Activated T-cell treated with anti-CD3 and anti-CD28 coated beads, Interleukin-2, amount 50 U/mL, for 1 hour (primary cell): ENCODE measurements around the gene CFAP20DC.

Experiments used
- DNase-seq: peaks from one replicate; pipeline ENCODE4 v3.0.0-alpha.2; 2020

CFAP20DC gene

GRCh38 chr3:58794750-58795149 is 255.1 kb downstream of the CFAP20DC start:
- DNase-seq = no peak

GRCh38 chr3:58793938-58794337 is 255.9 kb downstream of the CFAP20DC start:
- no peak for DNase-seq

- DNase-seq = no peak
These were observed 256.8 kb downstream of the CFAP20DC start for GRCh38 chr3:58792921-58793451.

- no peak for DNase-seq
These were observed 260.4 kb downstream of the CFAP20DC start for GRCh38 chr3:58789385-58789784.

GRCh38 chr3:58784888-58785287 is 264.9 kb downstream of the CFAP20DC start:
- DNase-seq = no peak

- DNase-seq = no peak
These were observed 265.4 kb downstream of the CFAP20DC start for GRCh38 chr3:58784425-58784824.

GRCh38 chr3:58783845-58784244 is 266.0 kb downstream of the CFAP20DC start:
- DNase-seq = no peak

- DNase-seq = no peak
These were observed 269.9 kb downstream of the CFAP20DC start for GRCh38 chr3:58779934-58780333.

GRCh38 chr3:58776231-58776630 is 273.6 kb downstream of the CFAP20DC start:
- DNase-seq = no peak

- no peak for DNase-seq
These were observed 277.4 kb downstream of the CFAP20DC start for GRCh38 chr3:58772462-58772861.

GRCh38 chr3:58769065-58769464 is 280.8 kb downstream of the CFAP20DC start:
- DNase-seq = no peak

- DNase-seq = no peak
These were observed 283.1 kb downstream of the CFAP20DC start for GRCh38 chr3:58766587-58767282.

- no peak for DNase-seq
These were observed 294.7 kb downstream of the CFAP20DC start for GRCh38 chr3:58755150-58755549.

GRCh38 chr3:58754074-58754473 is 295.8 kb downstream of the CFAP20DC start:
- DNase-seq = no peak

- no peak for DNase-seq
These were observed 297.8 kb downstream of the CFAP20DC start for GRCh38 chr3:58751882-58752567.

- no peak for DNase-seq
These were observed 298.6 kb downstream of the CFAP20DC start for GRCh38 chr3:58751235-58751634.

GRCh38 chr3:58749948-58750347 is 299.9 kb downstream of the CFAP20DC start:
- no peak for DNase-seq

GRCh38 chr3:58748024-58748423 is 301.8 kb downstream of the CFAP20DC start:
- no peak for DNase-seq

- DNase-seq = no peak
These were observed 303.1 kb downstream of the CFAP20DC start for GRCh38 chr3:58746758-58747157.

GRCh38 chr3:58743296-58743695 is 306.5 kb downstream of the CFAP20DC start:
- DNase-seq = no peak

GRCh38 chr3:58742239-58742638 is 307.6 kb downstream of the CFAP20DC start:
- no peak for DNase-seq

- no peak for DNase-seq
These were observed 312.2 kb downstream of the CFAP20DC start for GRCh38 chr3:58737644-58738043.

GRCh38 chr3:58731673-58732072 is 318.2 kb downstream of the CFAP20DC start:
- DNase-seq = no peak

- no peak for DNase-seq
These were observed 321.1 kb downstream of the CFAP20DC start for GRCh38 chr3:58728723-58729122.
